Smooth muscle cell (in vitro differentiated cells): ENCODE results near the gene IQGAP2. TPM values are rescaled to one million over a fixed set of nuclear protein-coding genes. Genes with fewer than 3 reads are reported as not detected.

ENCODE experiments used
- DNase-seq: peaks from one replicate; lab custom pipeline; 2025; ENCODE audit not compliant: unreplicated experiment; lab: John Stamatoyannopoulos, UW
- H2AFZ ChIP-seq: fragments of 200-600 bp; sonication (generic); 2 replicates; pipeline ENCODE4 v1.6.0; 2016; ENCODE audit warnings: antibody characterized with exemption, low read depth, mild to moderate bottlenecking
- H3F3A ChIP-seq: fragments of 200-600 bp; sonication (generic); 2 replicates; pipeline ENCODE4 v1.6.0; 2017; ENCODE audit warnings: antibody characterized with exemption, low read depth
- H3K27ac ChIP-seq: fragments of 200-600 bp; sonication (generic); 2 replicates; pipeline ENCODE4 v1.5.1; 2016; ENCODE audit warnings: low read depth, mild to moderate bottlenecking
- H3K27me3 ChIP-seq: fragments of 200-600 bp; sonication (generic); 2 replicates; pipeline ENCODE4 v1.6.1; 2016; ENCODE audit warnings: low read depth, mild to moderate bottlenecking
- H3K36me3 ChIP-seq: fragments of 200-600 bp; sonication (generic); 2 replicates; pipeline ENCODE4 v1.5.1; 2016; ENCODE audit warnings: low read depth
- H3K4me1 ChIP-seq: fragments of 200-600 bp; sonication (generic); 2 replicates; pipeline ENCODE4 v1.5.1; 2016; ENCODE audit warnings: low read depth
- H3K4me2 ChIP-seq: fragments of 200-600 bp; sonication (generic); 2 replicates; pipeline ENCODE4 v1.6.0; 2016; ENCODE audit warnings: mild to moderate bottlenecking
- H3K4me3 ChIP-seq: fragments of 200-600 bp; sonication (generic); 2 replicates; pipeline ENCODE4 v1.5.1; 2016; ENCODE audit warnings: mild to moderate bottlenecking
- H3K79me2 ChIP-seq: fragments of 200-600 bp; sonication (generic); 2 replicates; pipeline ENCODE4 v1.6.0; 2016; ENCODE audit warnings: low read depth, mild to moderate bottlenecking
- H3K9ac ChIP-seq: fragments of 200-600 bp; sonication (generic); 2 replicates; pipeline ENCODE4 v1.6.0; 2016; ENCODE audit warnings: low read depth
- H3K9me3 ChIP-seq: fragments of 200-600 bp; sonication (generic); replicated peaks from 2 replicates; pipeline ENCODE4 v1.5.1; 2016; ENCODE audit warnings: low read depth
- H4K20me1 ChIP-seq: fragments of 200-600 bp; sonication (generic); 2 replicates; pipeline ENCODE4 v1.6.0; 2016; ENCODE audit warnings: low read depth
- WGBS: methylation state at CpG from one replicate; pipeline ENCODE4 v1.1.7; 2016; ENCODE audit warnings: low lambda C conversion rate; 5-methylcytosine and 5-hydroxymethylcytosine counted together
- polyA plus RNA-seq: library from polyadenylated mRNA; unstranded; fragments of >200 nt; fragmentation: Nextera tagmentation; extraction: Ambion mirVana; gene quantifications from 2 replicates; pipeline ENCODE4 v1.2.1, GENCODE V29; 2016
- total RNA-seq: library from RNA; depleted of rRNA; stranded (reverse); fragments of >200 nt; gene quantifications from 2 replicates; pipeline ENCODE4 v1.2.3, GENCODE V29; 2014
- TF ChIP-seq, protein P1 (sequence below): fragments of 200-600 bp; sonication (generic); IDR thresholded peaks from 2 replicates; pipeline ENCODE4 v1.5.1; 2017; ENCODE audit warnings: borderline replicate concordance, mild to moderate bottlenecking, antibody characterized with exemption; ENCODE audit not compliant: insufficient read depth, poor library complexity, severe bottlenecking

The IQGAP2 gene
- total and polyA plus RNA-seq, 2 experiments from 2014 or later = 7.3 to 16.6 TPM

DNA sequence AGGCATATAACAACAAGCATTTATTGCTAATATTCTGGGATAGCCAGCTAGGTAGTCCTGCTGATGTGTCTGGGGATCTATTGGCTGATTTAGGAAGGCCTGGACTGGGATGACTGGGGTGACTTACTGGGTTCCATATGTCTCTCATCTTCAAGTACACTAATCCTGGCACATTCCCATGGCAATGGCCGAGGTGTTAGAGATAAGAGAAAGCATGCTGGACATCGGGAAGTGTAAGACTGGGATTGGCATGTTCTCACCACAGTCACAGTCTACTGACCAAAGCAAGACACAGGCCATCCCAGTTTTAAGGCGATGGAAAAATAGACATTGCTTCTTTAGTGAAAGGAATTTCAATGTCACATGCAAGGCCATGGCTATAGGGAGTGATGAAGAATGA, 342.6 kb downstream of the IQGAP2 start:
- Histone ChIP-seq H3K27me3 (no peaks in the 10 kb centered on the region), H3F3A (peaks cover 8% of the 10 kb centered on the region), H3K36me3 (no peaks in the 10 kb centered on the region), H3K4me1 (no peaks in the 10 kb centered on the region), H2AFZ (no peak overlapping the region), H3K9ac (no peak overlapping the region), H4K20me1 (no peaks in the 10 kb centered on the region), H3K4me3 (no peak overlapping the region), H3K27ac (no peak overlapping the region), H3K79me2 (no peaks in the 10 kb centered on the region), H3K9me3 (no peaks in the 10 kb centered on the region), H3K4me2 (no peak overlapping the region)
- TF ChIP-seq, protein P1, sequence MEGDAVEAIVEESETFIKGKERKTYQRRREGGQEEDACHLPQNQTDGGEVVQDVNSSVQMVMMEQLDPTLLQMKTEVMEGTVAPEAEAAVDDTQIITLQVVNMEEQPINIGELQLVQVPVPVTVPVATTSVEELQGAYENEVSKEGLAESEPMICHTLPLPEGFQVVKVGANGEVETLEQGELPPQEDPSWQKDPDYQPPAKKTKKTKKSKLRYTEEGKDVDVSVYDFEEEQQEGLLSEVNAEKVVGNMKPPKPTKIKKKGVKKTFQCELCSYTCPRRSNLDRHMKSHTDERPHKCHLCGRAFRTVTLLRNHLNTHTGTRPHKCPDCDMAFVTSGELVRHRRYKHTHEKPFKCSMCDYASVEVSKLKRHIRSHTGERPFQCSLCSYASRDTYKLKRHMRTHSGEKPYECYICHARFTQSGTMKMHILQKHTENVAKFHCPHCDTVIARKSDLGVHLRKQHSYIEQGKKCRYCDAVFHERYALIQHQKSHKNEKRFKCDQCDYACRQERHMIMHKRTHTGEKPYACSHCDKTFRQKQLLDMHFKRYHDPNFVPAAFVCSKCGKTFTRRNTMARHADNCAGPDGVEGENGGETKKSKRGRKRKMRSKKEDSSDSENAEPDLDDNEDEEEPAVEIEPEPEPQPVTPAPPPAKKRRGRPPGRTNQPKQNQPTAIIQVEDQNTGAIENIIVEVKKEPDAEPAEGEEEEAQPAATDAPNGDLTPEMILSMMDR = no peak
- DNase-seq = no peak
- WGBS = 52% methylated on average over 3 of the region's 3 CpGs

DNA sequence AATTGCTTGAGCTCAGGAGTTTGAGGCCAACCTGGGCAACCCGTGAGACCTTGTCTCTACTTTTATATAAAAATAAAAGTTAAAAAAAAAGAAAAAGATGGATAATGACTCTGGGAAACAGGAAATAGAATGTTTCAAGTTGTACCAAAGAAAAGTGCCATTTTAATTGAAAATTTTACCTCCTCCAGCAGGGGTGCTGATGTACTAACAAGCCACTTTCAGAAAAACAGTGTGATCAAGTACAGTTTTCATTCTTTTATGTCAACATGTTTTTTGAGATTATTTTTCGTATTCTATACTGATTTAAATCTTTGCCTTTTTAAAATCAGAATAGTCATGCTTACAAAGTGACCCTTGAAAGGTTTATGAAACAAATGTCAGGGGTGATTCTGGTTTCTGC, 343.6 kb downstream of the IQGAP2 start:
- WGBS = 91% methylated on average over 2 of the region's 2 CpGs
- H3K36me3 ChIP-seq = no peaks in the 10 kb centered on the region
- no peak for DNase-seq
- H3K27ac ChIP-seq = no peak overlapping the region
- H2AFZ ChIP-seq = no peak overlapping the region
- peaks cover 8% of the 10 kb centered on the region for H3F3A ChIP-seq
- TF ChIP-seq, protein P1 = no peak
- H3K9ac ChIP-seq = no peak overlapping the region
- no peaks in the 10 kb centered on the region for H3K9me3 ChIP-seq
- H4K20me1 ChIP-seq = no peaks in the 10 kb centered on the region
- H3K4me3 ChIP-seq = no peak overlapping the region
- no peaks in the 10 kb centered on the region for H3K79me2 ChIP-seq
- no peaks in the 10 kb centered on the region for H3K27me3 ChIP-seq
- no peaks in the 10 kb centered on the region for H3K4me1 ChIP-seq
- no peak overlapping the region for H3K4me2 ChIP-seq

DNA sequence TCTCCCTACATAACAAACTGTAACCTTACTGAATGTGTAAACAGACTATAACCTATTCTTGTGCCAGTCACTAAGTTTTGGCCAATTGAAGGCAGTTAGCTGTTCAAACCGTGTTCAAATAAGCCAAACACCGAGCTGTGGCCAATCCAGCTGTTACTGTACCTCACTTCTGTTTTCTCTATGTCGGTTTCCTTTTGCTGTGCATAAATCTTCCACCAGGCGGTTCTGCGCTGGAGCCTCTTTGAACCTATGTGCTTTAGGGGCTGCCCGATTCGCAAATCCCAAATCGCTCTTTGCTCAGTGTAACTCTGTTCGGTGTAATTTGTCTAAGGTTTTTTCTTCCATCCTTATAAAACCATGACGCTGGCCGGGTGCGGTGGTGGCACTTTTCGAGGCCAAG, 344.6 kb downstream of the IQGAP2 start:
- Histone ChIP-seq H3K79me2 (no peaks in the 10 kb centered on the region), H3K9me3 (no peaks in the 10 kb centered on the region), H3K27ac (no peak overlapping the region), H3K4me2 (no peak overlapping the region), H3K9ac (no peak overlapping the region), H2AFZ (no peak overlapping the region), H3K4me3 (no peak overlapping the region), H4K20me1 (no peaks in the 10 kb centered on the region), H3F3A (no peaks in the 10 kb centered on the region), H3K36me3 (no peaks in the 10 kb centered on the region), H3K4me1 (no peaks in the 10 kb centered on the region), H3K27me3 (no peaks in the 10 kb centered on the region)
- DNase-seq = no peak
- 97% methylated on average over 13 of the region's 13 CpGs for WGBS
- TF ChIP-seq, protein P1 = no peak

DNA sequence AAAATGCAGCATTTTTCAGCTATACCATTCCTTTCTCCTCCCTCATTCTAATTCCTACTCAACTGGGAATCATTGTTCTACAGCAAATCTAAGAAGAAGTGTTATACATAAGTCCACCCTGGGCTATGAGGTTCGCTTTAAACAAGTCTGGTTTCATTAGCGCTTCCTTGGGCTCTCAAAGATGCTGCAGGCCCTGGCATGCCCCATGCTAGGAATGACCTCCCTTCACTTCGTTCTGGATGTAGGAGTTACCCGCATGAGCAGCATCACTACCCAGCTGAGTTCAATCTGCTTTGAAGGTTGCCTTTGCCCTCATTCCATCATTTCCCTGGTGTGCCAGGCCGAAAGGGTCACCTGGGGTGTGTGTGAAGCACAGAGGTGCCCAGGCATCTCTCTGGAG, 348.2 kb downstream of the IQGAP2 start:
- Histone ChIP-seq H3K79me2 (no peaks in the 10 kb centered on the region), H3F3A (no peaks in the 10 kb centered on the region), H3K9me3 (no peaks in the 10 kb centered on the region), H3K9ac (no peak overlapping the region), H3K27me3 (no peaks in the 10 kb centered on the region), H3K36me3 (no peaks in the 10 kb centered on the region), H3K4me3 (no peak overlapping the region), H3K4me1 (no peaks in the 10 kb centered on the region), H2AFZ (no peak overlapping the region), H4K20me1 (no peaks in the 10 kb centered on the region), H3K27ac (no peak overlapping the region), H3K4me2 (no peak overlapping the region)
- TF ChIP-seq, protein P1 = no peak
- no peak for DNase-seq
- 89% methylated on average over 5 of the region's 5 CpGs for WGBS
